Natural killer cell (primary cell): ENCODE measurements around the gene SMAD7. TPM values are rescaled to one million over a fixed set of nuclear protein-coding genes. Genes with fewer than 3 reads are reported as not detected.

Experiments used
- ATAC-seq, 3 donors: fragments of 150-1000 bp in 2 of 3; fragments of 200-7000 bp in 1 of 3; cut with Tn5 transposase; 1 replicate in 1 of 3; 2 replicates in 2 of 3; pipeline ENCODE4 v1.10.0; 2021; ENCODE audit warnings: mild to moderate bottlenecking in 2 of 3, moderate library complexity in 2 of 3
- DNase-seq, 2 donors: peaks; one replicate each; pipeline versions ENCODE4 v3.0.0 to v3.0.0-alpha.2; 2013 to 2021; ENCODE audit warnings: mixed read lengths in 1 of 2
- H3K27ac ChIP-seq: one replicate; pipeline ENCODE4 v1.5.1; 2013; ENCODE audit warnings: mild to moderate bottlenecking, low read length
- H3K27me3 ChIP-seq: one replicate; pipeline ENCODE4 v1.6.1; 2013; ENCODE audit warnings: low read length; ENCODE audit not compliant: control insufficient read depth, insufficient read depth
- H3K36me3 ChIP-seq: one replicate; pipeline ENCODE4 v1.6.1; 2013; ENCODE audit warnings: low read length; ENCODE audit not compliant: control insufficient read depth, insufficient read depth
- H3K4me1 ChIP-seq: one replicate; pipeline ENCODE4 v1.6.1; 2013; ENCODE audit warnings: low read length; ENCODE audit not compliant: control insufficient read depth, insufficient read depth
- H3K4me3 ChIP-seq: one replicate; pipeline ENCODE4 v1.5.1; 2013; ENCODE audit warnings: low read length
- H3K9me3 ChIP-seq: one replicate; pipeline ENCODE4 v1.6.1; 2013; ENCODE audit warnings: low read length; ENCODE audit not compliant: control insufficient read depth, insufficient read depth
- H3K27ac Mint-ChIP-seq, 2 donors: one replicate each; pipeline ENCODE4 v1.8.0; 2022; ENCODE audit warnings: mild to moderate bottlenecking in 2 of 2, mixed read lengths in 2 of 2, moderate library complexity in 1 of 2
- H3K27me3 Mint-ChIP-seq, 2 donors: one replicate each; pipeline ENCODE4 v1.8.0; 2022; ENCODE audit warnings: low read depth in 2 of 2, mixed read lengths in 2 of 2
- H3K36me3 Mint-ChIP-seq: one replicate; pipeline ENCODE4 v1.8.0; 2022; ENCODE audit warnings: mixed read lengths
- H3K4me1 Mint-ChIP-seq, 2 donors: one replicate each; pipeline ENCODE4 v1.8.0; 2022; ENCODE audit warnings: mixed read lengths in 2 of 2
- H3K4me3 Mint-ChIP-seq: one replicate; pipeline ENCODE4 v1.8.0; 2022; ENCODE audit warnings: mild to moderate bottlenecking, moderate library complexity, mixed read lengths
- H3K9me3 Mint-ChIP-seq, 2 donors: one replicate each; pipeline ENCODE4 v1.8.0; 2022; ENCODE audit warnings: mixed read lengths in 2 of 2
- CTCF ChIP-seq: fragments of 200-600 bp; IDR thresholded peaks from one replicate; pipeline ENCODE4 v1.8.0; 2022; ENCODE audit warnings: antibody characterized with exemption
- WGBS: methylation state at CpG from one replicate; pipeline ENCODE4 v1.1.7; 2013; ENCODE audit warnings: missing lambda C conversion rate; ENCODE audit not compliant: insufficient coverage; 5-methylcytosine and 5-hydroxymethylcytosine counted together
- intact Hi-C: fragments of 100-400 bp; cut with micrococcal nuclease; formaldehyde crosslinking; loops from one replicate; pipeline ENCODE4 v1.14.2; 2022
- total RNA-seq, 4 donors: library from RNA; stranded (reverse); fragments of 120-200 nt in 1 of 4; gene quantifications; one replicate each; pipeline versions ENCODE4 v1.2.3 to v1.2.4, GENCODE V29; 2013 to 2022

The SMAD7 gene
- total RNA-seq, 3 donors from 2014 or later (not counting 1 experiment from before 2014, with no cell fraction given) = 127 to 204 (median 182) TPM

- H3K4me1 ChIP-seq = peaks cover 4% of the 10 kb centered on the region
- 95% methylated on average over 16 of the region's 17 CpGs for WGBS
Observed at GRCh38 chr18:48959921-48960920, 9.5 kb upstream of the SMAD7 start.

DNA sequence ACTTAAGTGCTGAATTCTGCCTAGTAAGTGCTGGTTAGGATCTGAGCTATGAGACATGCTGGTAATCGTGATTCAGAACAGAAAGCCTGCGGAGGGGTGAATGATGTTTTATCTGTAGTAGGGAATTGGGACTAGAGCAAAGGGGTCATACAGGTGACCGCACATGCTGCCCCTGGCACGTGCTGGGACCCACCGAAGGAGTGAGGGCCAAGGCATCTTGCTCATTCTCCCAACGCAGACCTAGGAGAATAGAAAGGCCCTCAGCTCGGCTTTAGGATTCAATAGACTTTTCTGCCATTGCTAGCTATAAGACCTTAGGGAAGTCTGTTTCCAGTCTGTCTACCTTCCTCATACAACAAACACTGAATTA lies 8.8 kb upstream of the SMAD7 start:
- Histone ChIP-seq H3K36me3 (no peaks in the 10 kb centered on the region), H3K9me3 (no peaks in the 10 kb centered on the region), H3K27me3 (no peaks in the 10 kb centered on the region), H3K27ac (no peak overlapping the region), H3K4me1 (peaks cover 4% of the 10 kb centered on the region), H3K4me3 (no peak overlapping the region)
- H3K36me3 Mint-ChIP-seq = no peaks in the 10 kb centered on the region
- intact Hi-C loops = no loop called here
- H3K27me3 Mint-ChIP-seq = peaks cover 0 to 8% of the 10 kb centered on the region in 2 donors
- H3K4me3 Mint-ChIP-seq = no peak overlapping the region
- WGBS = 89% methylated on average over 7 of the region's 7 CpGs
- no peak overlapping the region for H3K27ac Mint-ChIP-seq
- DNase-seq (no peak), ATAC-seq (no peak)
- H3K9me3 Mint-ChIP-seq = no peaks in the 10 kb centered on the region
- TF ChIP-seq CTCF = no peak
- peaks cover 20% of the 10 kb centered on the region in 2 donors for H3K4me1 Mint-ChIP-seq

More at GRCh38 chr18:48959921-48960920, 9.5 kb upstream of the SMAD7 start:
- no peaks in the 10 kb centered on the region for H3K9me3 ChIP-seq
- ATAC-seq (no peak), DNase-seq (no peak)
- no peak overlapping the region for H3K27ac ChIP-seq
- intact Hi-C loops = no loop called here
- no peak overlapping the region for H3K4me3 Mint-ChIP-seq
- no peaks in the 10 kb centered on the region for H3K36me3 Mint-ChIP-seq
- no peaks in the 10 kb centered on the region for H3K36me3 ChIP-seq
- H3K9me3 Mint-ChIP-seq = no peaks in the 10 kb centered on the region
- peaks cover 0 to 8% of the 10 kb centered on the region in 2 donors for H3K27me3 Mint-ChIP-seq
- TF ChIP-seq CTCF = no peak
- H3K4me1 Mint-ChIP-seq = peaks cover 16 to 18% of the 10 kb centered on the region in 2 donors
- no peaks in the 10 kb centered on the region for H3K27me3 ChIP-seq
- no peak overlapping the region for H3K27ac Mint-ChIP-seq
- H3K4me3 ChIP-seq = no peak overlapping the region

- H3K27ac ChIP-seq = no peak overlapping the region
- H3K27ac Mint-ChIP-seq = no peak overlapping the region
- 100% methylated on average over 4 of the region's 6 CpGs for WGBS
- DNase-seq (no peak), ATAC-seq (no peak)
- H3K4me1 ChIP-seq = peaks cover 4% of the 10 kb centered on the region
- H3K4me1 Mint-ChIP-seq = peaks cover 16 to 20% of the 10 kb centered on the region in 2 donors
- H3K9me3 Mint-ChIP-seq = no peaks in the 10 kb centered on the region
- no peak overlapping the region for H3K4me3 Mint-ChIP-seq
- H3K27me3 Mint-ChIP-seq = peaks cover 0 to 8% of the 10 kb centered on the region in 2 donors
- H3K27me3 ChIP-seq = no peaks in the 10 kb centered on the region
- H3K9me3 ChIP-seq = no peaks in the 10 kb centered on the region
- intact Hi-C loops = no loop called here
- H3K36me3 ChIP-seq = no peaks in the 10 kb centered on the region
- TF ChIP-seq CTCF = no peak
- no peak overlapping the region for H3K4me3 ChIP-seq
- H3K36me3 Mint-ChIP-seq = no peaks in the 10 kb centered on the region
Observed at GRCh38 chr18:48958951-48959350, 8.2 kb upstream of the SMAD7 start.
